SK-N-SH (cell line): ENCODE data around the gene BCAT1.

Experiments
- CTCF ChIP-seq: fragments of 200-600 bp; sonication (generic); IDR thresholded peaks from 2 replicates; pipeline ENCODE4 v1.6.1; 2017; ENCODE audit warnings: antibody characterized with exemption, mild to moderate bottlenecking, moderate library complexity
- POLR2AphosphoS5 ChIP-seq: IDR thresholded peaks from 2 replicates; pipeline ENCODE4 v1.6.1; 2012; ENCODE audit warnings: low read depth, low read length
- SIN3A ChIP-seq: IDR thresholded peaks from 2 replicates; pipeline ENCODE4 v1.6.1; 2012; ENCODE audit warnings: low read depth, mild to moderate bottlenecking, low read length, moderate library complexity, borderline replicate concordance
- TCF12 ChIP-seq: IDR thresholded peaks from 2 replicates; pipeline ENCODE4 v1.4.0; 2012
- YY1 ChIP-seq: IDR thresholded peaks from 2 replicates; pipeline ENCODE4 v1.4.0; 2012; ENCODE audit warnings: low read depth, mild to moderate bottlenecking

DNA sequence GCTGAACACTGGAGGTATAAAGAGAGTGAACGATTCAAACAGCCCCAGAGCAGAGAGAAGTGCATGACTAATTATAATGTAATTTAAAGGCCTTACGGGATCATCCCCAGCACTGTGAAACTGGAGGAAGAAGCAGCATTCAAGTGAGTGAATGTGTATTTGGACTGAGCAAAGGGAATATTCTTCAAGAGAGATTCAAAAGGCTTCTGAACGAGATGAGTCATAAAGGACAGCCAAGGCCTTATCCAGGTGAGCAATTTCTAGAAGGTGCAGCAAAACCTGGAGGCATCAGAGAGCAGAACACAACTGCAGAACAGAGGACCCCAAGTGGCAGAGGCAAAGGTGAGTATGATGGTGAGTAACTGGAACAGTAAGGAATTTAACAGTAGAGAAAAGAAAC is 127.2 kb downstream of the BCAT1 start:
- no peak for TF ChIP-seq YY1
- TF ChIP-seq TCF12, result no peak
- TF ChIP-seq POLR2AphosphoS5, result no peak
- no peak for TF ChIP-seq CTCF
- no peak for TF ChIP-seq SIN3A
